ENCODE data around the gene ZC3H12C.

ZC3H12C gene

DNA sequence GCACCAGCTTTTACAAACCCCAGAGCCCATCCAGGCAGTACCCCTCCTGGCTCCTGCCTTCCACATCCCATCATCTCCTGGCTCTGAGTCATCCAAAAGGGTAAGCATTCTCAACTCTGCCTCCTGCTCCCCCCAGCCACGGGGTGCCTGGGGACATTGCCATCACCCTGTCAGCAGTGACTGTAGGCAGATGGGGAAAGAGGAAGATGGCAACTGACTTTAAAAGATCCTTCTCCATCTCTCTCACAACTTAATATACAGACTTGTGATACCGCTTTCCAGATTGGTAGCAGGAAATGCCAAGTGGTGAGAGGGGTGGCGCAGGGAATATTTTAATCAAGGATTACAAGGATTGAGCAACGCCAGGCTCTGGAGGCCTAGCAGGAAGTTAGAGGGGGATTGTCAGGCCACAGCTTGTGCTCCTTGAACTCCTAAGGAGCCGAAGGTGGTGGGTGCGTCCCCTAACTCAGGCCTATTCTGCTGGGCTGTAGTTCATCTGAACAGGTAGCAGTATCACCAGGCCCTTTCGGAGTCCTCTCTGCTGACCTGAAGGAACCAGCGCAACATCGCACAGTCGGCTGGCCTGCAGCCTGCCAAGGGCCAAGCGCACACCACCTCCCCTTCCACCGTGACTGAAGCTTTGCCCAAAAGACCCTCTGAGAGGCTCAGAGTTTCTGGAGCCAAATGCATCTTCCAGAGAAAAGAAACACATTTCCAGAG is 83.3 kb downstream of the ZC3H12C start:
- H2BK5ac ChIP-seq (ENCODE audit: low read depth, low read length, poor library complexity, severe bottlenecking), result no peak overlapping the region
- H3K36me3 ChIP-seq (ENCODE audit: control insufficient read depth in 1 of 2, insufficient read depth in 2 of 2, low read depth in 1 of 2, low read length in 2 of 2), result no peaks in the 10 kb centered on the region
- 84% methylated on average over 12 of the region's 12 CpGs for WGBS
- no peak overlapping the region for H4K8ac ChIP-seq (ENCODE audit: low read length)
- DNase-seq, result peak; percentile 56
- no peak overlapping the region for H4K91ac ChIP-seq (ENCODE audit: low read length)
- no peak overlapping the region for H3K4me3 ChIP-seq (ENCODE audit: insufficient read depth in 1 of 2, low read depth in 1 of 2, low read length in 2 of 2)
- H3K4ac ChIP-seq (ENCODE audit: low read depth in 1 of 2, low read length in 2 of 2), result peak overlapping the region in 1 of 2 experiments; percentile 54
- H3K27ac ChIP-seq (ENCODE audit: low read length, poor library complexity, severe bottlenecking), result no peak overlapping the region
- H3K23ac ChIP-seq (ENCODE audit: low read length in 2 of 2), result no peak overlapping the region
- H2AFZ ChIP-seq (ENCODE audit: low read depth, low read length), result no peak overlapping the region
- H2BK15ac ChIP-seq (ENCODE audit: low read depth, poor library complexity, severe bottlenecking), result no peak overlapping the region
- H3K4me2 ChIP-seq (ENCODE audit: low read length, poor library complexity, severe bottlenecking), result no peak overlapping the region
- no peaks in the 10 kb centered on the region for H3K79me1 ChIP-seq (replicated peaks; ENCODE audit: low read length, poor library complexity, severe bottlenecking)
- no peak overlapping the region for H3K14ac ChIP-seq (ENCODE audit: low read length in 2 of 2)
- H3K27me3 ChIP-seq (ENCODE audit: control insufficient read depth in 1 of 2, insufficient read depth in 1 of 2, low read length in 2 of 2), result no peaks in the 10 kb centered on the region
- no peak overlapping the region for H2BK120ac ChIP-seq (ENCODE audit: low read depth, low read length)
- H3K9me3 ChIP-seq (ENCODE audit: control insufficient read depth, low read length), result no peaks in the 10 kb centered on the region
- H3K4me1 ChIP-seq (ENCODE audit: control insufficient read depth, insufficient read depth, low read depth, low read length), result peaks cover 5% of the 10 kb centered on the region
- H3K18ac ChIP-seq (ENCODE audit: low read depth in 1 of 2, low read length in 2 of 2), result no peak overlapping the region
- H2BK12ac ChIP-seq (ENCODE audit: low read length in 2 of 2), result no peak overlapping the region
- no peak overlapping the region for H2AK5ac ChIP-seq (ENCODE audit: low read length, severe bottlenecking)
- no peak overlapping the region for H3K9ac ChIP-seq (ENCODE audit: low read length)

DNA sequence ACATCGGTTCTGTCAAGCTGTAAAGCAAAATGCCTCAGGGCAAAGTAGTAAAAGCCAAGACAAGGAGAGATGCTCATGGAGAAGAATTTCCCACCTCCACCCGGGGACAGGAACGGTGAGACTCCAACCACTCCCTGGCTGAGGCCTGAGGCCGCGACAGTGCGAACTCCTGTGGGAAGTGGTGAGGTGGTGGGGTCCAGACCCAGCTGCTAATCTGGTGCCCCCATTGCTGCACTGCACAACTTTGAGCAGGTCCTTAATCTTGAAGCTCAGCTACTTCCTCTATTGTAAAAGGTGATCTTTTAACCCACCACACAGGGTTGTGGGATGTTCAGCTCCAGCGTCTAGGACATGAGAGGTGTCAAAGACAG is 83.9 kb downstream of the ZC3H12C start:
- H3K18ac ChIP-seq (ENCODE audit: low read depth in 1 of 2, low read length in 2 of 2), result no peak overlapping the region
- H4K91ac ChIP-seq (ENCODE audit: low read length), result no peak overlapping the region
- WGBS, result 95% methylated on average over 7 of the region's 7 CpGs
- no peak for DNase-seq
- H3K4me1 ChIP-seq (ENCODE audit: control insufficient read depth, insufficient read depth, low read depth, low read length), result peaks cover 5% of the 10 kb centered on the region
- H3K4me2 ChIP-seq (ENCODE audit: low read length, poor library complexity, severe bottlenecking), result no peak overlapping the region
- no peak overlapping the region for H2BK12ac ChIP-seq (ENCODE audit: low read length in 2 of 2)
- no peaks in the 10 kb centered on the region for H3K36me3 ChIP-seq (ENCODE audit: control insufficient read depth in 1 of 2, insufficient read depth in 2 of 2, low read depth in 1 of 2, low read length in 2 of 2)
- no peak overlapping the region for H3K27ac ChIP-seq (ENCODE audit: low read length, poor library complexity, severe bottlenecking)
- no peak overlapping the region for H2BK15ac ChIP-seq (ENCODE audit: low read depth, poor library complexity, severe bottlenecking)
- no peak overlapping the region for H3K9ac ChIP-seq (ENCODE audit: low read length)
- no peak overlapping the region for H3K23ac ChIP-seq (ENCODE audit: low read length in 2 of 2)
- no peak overlapping the region for H2AK5ac ChIP-seq (ENCODE audit: low read length, severe bottlenecking)
- no peak overlapping the region for H4K8ac ChIP-seq (ENCODE audit: low read length)
- no peaks in the 10 kb centered on the region for H3K27me3 ChIP-seq (ENCODE audit: control insufficient read depth in 1 of 2, insufficient read depth in 1 of 2, low read length in 2 of 2)
- no peak overlapping the region for H2BK5ac ChIP-seq (ENCODE audit: low read depth, low read length, poor library complexity, severe bottlenecking)
- no peak overlapping the region for H3K4ac ChIP-seq (ENCODE audit: low read depth in 1 of 2, low read length in 2 of 2)
- H3K14ac ChIP-seq (ENCODE audit: low read length in 2 of 2), result no peak overlapping the region
- H3K9me3 ChIP-seq (ENCODE audit: control insufficient read depth, low read length), result no peaks in the 10 kb centered on the region
- no peak overlapping the region for H2AFZ ChIP-seq (ENCODE audit: low read depth, low read length)
- no peak overlapping the region for H3K4me3 ChIP-seq (ENCODE audit: insufficient read depth in 1 of 2, low read depth in 1 of 2, low read length in 2 of 2)
- H2BK120ac ChIP-seq (ENCODE audit: low read depth, low read length), result no peak overlapping the region
- no peaks in the 10 kb centered on the region for H3K79me1 ChIP-seq (replicated peaks; ENCODE audit: low read length, poor library complexity, severe bottlenecking)

DNA sequence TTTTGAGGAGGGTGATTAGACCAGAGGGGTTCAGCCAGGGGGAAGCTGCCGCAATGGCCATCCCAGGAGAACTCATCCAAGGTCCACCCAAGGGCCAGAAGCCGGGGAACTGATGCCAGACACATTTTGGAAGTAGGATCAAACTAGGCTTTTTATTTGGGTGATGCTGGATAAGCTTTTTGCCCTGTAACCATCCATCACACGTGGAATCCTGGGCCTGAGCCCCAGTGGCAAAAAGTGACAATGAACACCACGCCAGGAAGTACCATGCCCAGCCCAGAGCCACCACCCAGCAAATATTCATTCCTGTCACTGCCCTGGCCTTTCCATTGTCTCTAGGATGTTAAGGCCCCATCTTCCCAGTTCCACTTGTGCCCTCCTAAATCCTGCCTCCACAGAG is 85.9 kb downstream of the ZC3H12C start:
- Histone ChIP-seq H2BK12ac (ENCODE audit: low read length in 2 of 2) (no peak overlapping the region), H2BK5ac (ENCODE audit: low read depth, low read length, poor library complexity, severe bottlenecking) (no peak overlapping the region), H3K4me1 (ENCODE audit: control insufficient read depth, insufficient read depth, low read depth, low read length) (peaks cover 8% of the 10 kb centered on the region), H3K27me3 (ENCODE audit: control insufficient read depth in 1 of 2, insufficient read depth in 1 of 2, low read length in 2 of 2) (no peaks in the 10 kb centered on the region), H3K27ac (ENCODE audit: low read length, poor library complexity, severe bottlenecking) (no peak overlapping the region), H3K4ac (ENCODE audit: low read depth in 1 of 2, low read length in 2 of 2) (no peak overlapping the region), H2AFZ (ENCODE audit: low read depth, low read length) (no peak overlapping the region), H3K79me1 (replicated peaks; ENCODE audit: low read length, poor library complexity, severe bottlenecking) (no peaks in the 10 kb centered on the region), H4K8ac (ENCODE audit: low read length) (no peak overlapping the region), H3K18ac (ENCODE audit: low read depth in 1 of 2, low read length in 2 of 2) (no peak overlapping the region), H4K91ac (ENCODE audit: low read length) (no peak overlapping the region), H3K4me3 (ENCODE audit: insufficient read depth in 1 of 2, low read depth in 1 of 2, low read length in 2 of 2) (no peak overlapping the region), H2AK5ac (ENCODE audit: low read length, severe bottlenecking) (no peak overlapping the region), H2BK15ac (ENCODE audit: low read depth, poor library complexity, severe bottlenecking) (no peak overlapping the region), H3K36me3 (ENCODE audit: control insufficient read depth in 1 of 2, insufficient read depth in 2 of 2, low read depth in 1 of 2, low read length in 2 of 2) (no peaks in the 10 kb centered on the region), H3K9me3 (ENCODE audit: control insufficient read depth, low read length) (no peaks in the 10 kb centered on the region), H3K4me2 (ENCODE audit: low read length, poor library complexity, severe bottlenecking) (no peak overlapping the region), H3K14ac (ENCODE audit: low read length in 2 of 2) (no peak overlapping the region), H3K23ac (ENCODE audit: low read length in 2 of 2) (no peak overlapping the region), H2BK120ac (ENCODE audit: low read depth, low read length) (no peak overlapping the region), H3K9ac (ENCODE audit: low read length) (no peak overlapping the region)
- DNase-seq, result no peak
- 81% methylated on average over 4 of the region's 4 CpGs for WGBS

DNA sequence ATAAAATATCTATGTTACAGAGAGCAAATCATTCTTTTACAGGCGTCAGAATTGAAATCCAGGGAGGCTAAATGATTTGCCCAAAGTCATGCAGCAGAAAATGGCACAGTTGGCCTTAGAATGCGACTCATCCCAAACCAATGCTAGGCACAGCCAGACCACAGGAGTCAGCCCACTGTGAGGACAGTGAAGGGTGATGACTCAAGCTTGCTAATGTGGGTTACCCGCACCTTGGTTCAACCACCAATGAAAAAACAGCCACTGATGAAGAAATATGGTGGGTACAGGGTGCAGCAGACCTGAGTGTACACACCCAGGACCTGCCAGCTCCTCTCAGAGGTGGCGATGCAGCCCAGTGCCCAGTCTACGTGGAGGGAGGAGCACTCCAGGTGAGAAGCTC is 89.7 kb downstream of the ZC3H12C start:
- no peak overlapping the region for H3K4me3 ChIP-seq (ENCODE audit: insufficient read depth in 1 of 2, low read depth in 1 of 2, low read length in 2 of 2)
- H3K27me3 ChIP-seq (ENCODE audit: control insufficient read depth in 1 of 2, insufficient read depth in 1 of 2, low read length in 2 of 2), result no peaks in the 10 kb centered on the region
- no peak overlapping the region for H2AFZ ChIP-seq (ENCODE audit: low read depth, low read length)
- H3K4me1 ChIP-seq (ENCODE audit: control insufficient read depth, insufficient read depth, low read depth, low read length), result peaks cover 16% of the 10 kb centered on the region
- no peak overlapping the region for H3K18ac ChIP-seq (ENCODE audit: low read depth in 1 of 2, low read length in 2 of 2)
- no peaks in the 10 kb centered on the region for H3K9me3 ChIP-seq (ENCODE audit: control insufficient read depth, low read length)
- no peak overlapping the region for H4K8ac ChIP-seq (ENCODE audit: low read length)
- H3K23ac ChIP-seq (ENCODE audit: low read length in 2 of 2), result no peak overlapping the region
- no peak overlapping the region for H2BK120ac ChIP-seq (ENCODE audit: low read depth, low read length)
- no peak overlapping the region for H3K14ac ChIP-seq (ENCODE audit: low read length in 2 of 2)
- no peak overlapping the region for H3K9ac ChIP-seq (ENCODE audit: low read length)
- H3K79me1 ChIP-seq (replicated peaks; ENCODE audit: low read length, poor library complexity, severe bottlenecking), result no peaks in the 10 kb centered on the region
- no peak overlapping the region for H3K27ac ChIP-seq (ENCODE audit: low read length, poor library complexity, severe bottlenecking)
- WGBS, result 84% methylated on average over 5 of the region's 5 CpGs
- no peak overlapping the region for H2BK15ac ChIP-seq (ENCODE audit: low read depth, poor library complexity, severe bottlenecking)
- peaks cover 0 to 3% of the 10 kb centered on the region in 2 experiments for H3K36me3 ChIP-seq (ENCODE audit: control insufficient read depth in 1 of 2, insufficient read depth in 2 of 2, low read depth in 1 of 2, low read length in 2 of 2)
- no peak overlapping the region for H4K91ac ChIP-seq (ENCODE audit: low read length)
- DNase-seq, result peak; percentile 48
- H2BK5ac ChIP-seq (ENCODE audit: low read depth, low read length, poor library complexity, severe bottlenecking), result no peak overlapping the region
- no peak overlapping the region for H2AK5ac ChIP-seq (ENCODE audit: low read length, severe bottlenecking)
- no peak overlapping the region for H3K4me2 ChIP-seq (ENCODE audit: low read length, poor library complexity, severe bottlenecking)
- no peak overlapping the region for H3K4ac ChIP-seq (ENCODE audit: low read depth in 1 of 2, low read length in 2 of 2)
- H2BK12ac ChIP-seq (ENCODE audit: low read length in 2 of 2), result no peak overlapping the region

All from mesenchymal stem cell (in vitro differentiated cells and primary cell).